Astrocyte (in vitro differentiated cells and primary cell): ENCODE measurements around the gene TSR3. TPM values are rescaled to one million over a fixed set of nuclear protein-coding genes. Genes with fewer than 3 reads are reported as not detected.

Source experiments
- DNase-seq: peaks from one replicate; pipeline ENCODE4 v3.0.0-alpha.2; 2010; ENCODE audit warnings: low read depth
- FAIRE-seq: peaks from 2 replicates; lab custom pipeline; 2011; peaks lifted over from hg19 to GRCh38; lab: Jason Lieb, UNC
- H2AFZ ChIP-seq: 2 replicates; pipeline ENCODE4 v1.6.0; 2012; ENCODE audit warnings: low read depth, low read length, inconsistent platforms
- H3K27ac ChIP-seq: 2 replicates; pipeline ENCODE4 v1.5.1; 2011; ENCODE audit warnings: low read depth, low read length, inconsistent platforms
- H3K27me3 ChIP-seq: 2 replicates; pipeline ENCODE4 v1.6.0; 2011; ENCODE audit warnings: low read length, inconsistent platforms; ENCODE audit not compliant: insufficient read depth
- H3K36me3 ChIP-seq: 2 replicates; pipeline ENCODE4 v1.5.1; 2011; ENCODE audit warnings: low read length, inconsistent platforms; ENCODE audit not compliant: insufficient read depth
- H3K4me1 ChIP-seq: 2 replicates; pipeline ENCODE4 v1.5.1; 2011; ENCODE audit warnings: low read length, inconsistent platforms; ENCODE audit not compliant: insufficient read depth
- H3K4me2 ChIP-seq: 2 replicates; pipeline ENCODE4 v1.6.0; 2012; ENCODE audit warnings: low read length, inconsistent platforms
- H3K4me3 ChIP-seq: 2 replicates; pipeline ENCODE4 v1.5.1; 2011; ENCODE audit warnings: low read depth, mild to moderate bottlenecking, low read length, inconsistent platforms; ENCODE audit not compliant: insufficient read depth
- H3K79me2 ChIP-seq: 2 replicates; pipeline ENCODE4 v1.6.0; 2012; ENCODE audit warnings: mild to moderate bottlenecking, low read length, inconsistent platforms; ENCODE audit not compliant: insufficient read depth
- H3K9ac ChIP-seq: 2 replicates; pipeline ENCODE4 v1.6.0; 2012; ENCODE audit warnings: mild to moderate bottlenecking, low read length, inconsistent platforms
- H3K9me3 ChIP-seq: 2 replicates; pipeline ENCODE4 v1.5.1; 2012; ENCODE audit warnings: low read depth, mild to moderate bottlenecking, low read length, inconsistent platforms; ENCODE audit not compliant: insufficient read depth
- H4K20me1 ChIP-seq: 2 replicates; pipeline ENCODE4 v1.6.0; 2012; ENCODE audit warnings: low read length, inconsistent platforms; ENCODE audit not compliant: insufficient read depth
- H3K27ac Mint-ChIP-seq: one replicate; pipeline ENCODE4 v1.8.0; 2021; ENCODE audit warnings: mild to moderate bottlenecking, mixed read lengths; ENCODE audit not compliant: unreplicated experiment
- H3K27me3 Mint-ChIP-seq: one replicate; pipeline ENCODE4 v1.8.0; 2021; ENCODE audit warnings: low read depth, mixed read lengths; ENCODE audit not compliant: unreplicated experiment
- H3K36me3 Mint-ChIP-seq: one replicate; pipeline ENCODE4 v1.8.0; 2021; ENCODE audit warnings: low read depth, mixed read lengths; ENCODE audit not compliant: unreplicated experiment
- H3K4me1 Mint-ChIP-seq: one replicate; pipeline ENCODE4 v1.8.0; 2021; ENCODE audit warnings: low read depth, mixed read lengths; ENCODE audit not compliant: unreplicated experiment
- H3K4me3 Mint-ChIP-seq: one replicate; pipeline ENCODE4 v1.8.0; 2021; ENCODE audit warnings: mild to moderate bottlenecking, moderate library complexity, mixed read lengths; ENCODE audit not compliant: unreplicated experiment
- H3K9me3 Mint-ChIP-seq: one replicate; pipeline ENCODE4 v1.8.0; 2021; ENCODE audit warnings: mild to moderate bottlenecking, mixed read lengths; ENCODE audit not compliant: unreplicated experiment
- EZH2 ChIP-seq: IDR thresholded peaks from 2 replicates; pipeline ENCODE4 v1.6.1; 2012; ENCODE audit warnings: mild to moderate bottlenecking, low read length, inconsistent platforms; ENCODE audit not compliant: insufficient read depth
- total RNA-seq: library from RNA; stranded (reverse); gene quantifications from 2 replicates; pipeline ENCODE4 v1.2.1, GENCODE V29; 2021
- TF ChIP-seq, protein P1 (sequence below): IDR thresholded peaks from 2 replicates; pipeline ENCODE4 v1.5.1; 2011; ENCODE audit warnings: low read depth, mild to moderate bottlenecking, inconsistent platforms, low read length, moderate library complexity; ENCODE audit not compliant: insufficient read depth

TSR3 gene
- total RNA-seq, 1 donor from 2014 or later = 63.3 TPM

DNA sequence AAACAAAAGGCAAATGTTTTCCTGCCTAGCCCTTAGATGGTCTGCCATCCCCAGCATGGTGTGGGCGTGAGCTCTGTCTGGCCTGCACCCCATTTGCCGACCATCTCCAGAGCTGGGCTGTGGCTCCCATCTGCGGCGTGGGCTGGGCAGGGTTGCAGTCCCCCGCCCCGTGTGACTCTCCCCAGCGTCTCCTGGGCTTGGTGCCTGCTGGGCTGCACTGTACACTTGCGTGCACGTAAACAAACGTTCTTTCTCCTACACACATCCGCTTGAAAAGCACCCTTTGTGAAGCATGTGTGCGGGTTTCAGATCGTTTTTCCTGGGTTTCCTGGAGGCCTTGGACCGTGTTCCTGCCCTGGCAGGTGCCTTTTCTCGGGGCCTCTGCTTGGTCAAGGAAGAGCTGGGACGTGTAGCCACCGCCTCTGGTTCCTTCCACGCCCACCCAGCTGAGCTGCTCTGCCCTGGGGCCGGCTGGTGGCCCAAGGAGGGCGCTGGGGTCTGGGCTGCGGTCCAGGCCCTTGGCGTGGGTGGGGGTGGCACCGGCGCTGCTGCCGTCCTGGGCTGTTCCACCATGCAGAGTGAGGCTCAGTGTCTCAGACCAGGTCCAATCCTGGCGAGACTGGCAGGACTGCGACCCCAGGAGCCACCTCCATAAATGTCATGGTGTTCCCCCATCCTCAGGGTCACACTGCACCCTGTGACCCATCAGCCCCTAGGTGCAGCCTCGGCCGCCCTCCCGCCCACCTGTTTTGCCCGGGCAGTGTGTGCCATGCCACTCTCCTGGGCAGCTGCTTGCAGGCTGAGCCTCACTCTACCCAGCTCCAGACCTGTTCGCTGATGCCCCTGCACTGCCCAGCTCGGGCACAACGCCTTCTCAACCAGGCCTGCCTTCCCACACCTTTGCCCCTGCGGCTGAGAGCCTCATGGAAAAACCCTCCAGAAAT, 28.1 kb downstream of the TSR3 start:
- Mint-ChIP-seq H3K27me3 (no peaks in the 10 kb centered on the region), H3K27ac (no peak overlapping the region), H3K4me3 (no peak overlapping the region), H3K36me3 (peaks cover 3% of the 10 kb centered on the region), H3K9me3 (peaks cover 3% of the 10 kb centered on the region), H3K4me1 (no peaks in the 10 kb centered on the region)
- no peak overlapping the region for H3K27ac ChIP-seq
- H3K9me3 ChIP-seq = no peaks in the 10 kb centered on the region
- no peak overlapping the region for H2AFZ ChIP-seq
- TF ChIP-seq EZH2 = no peak
- TF ChIP-seq, protein P1, sequence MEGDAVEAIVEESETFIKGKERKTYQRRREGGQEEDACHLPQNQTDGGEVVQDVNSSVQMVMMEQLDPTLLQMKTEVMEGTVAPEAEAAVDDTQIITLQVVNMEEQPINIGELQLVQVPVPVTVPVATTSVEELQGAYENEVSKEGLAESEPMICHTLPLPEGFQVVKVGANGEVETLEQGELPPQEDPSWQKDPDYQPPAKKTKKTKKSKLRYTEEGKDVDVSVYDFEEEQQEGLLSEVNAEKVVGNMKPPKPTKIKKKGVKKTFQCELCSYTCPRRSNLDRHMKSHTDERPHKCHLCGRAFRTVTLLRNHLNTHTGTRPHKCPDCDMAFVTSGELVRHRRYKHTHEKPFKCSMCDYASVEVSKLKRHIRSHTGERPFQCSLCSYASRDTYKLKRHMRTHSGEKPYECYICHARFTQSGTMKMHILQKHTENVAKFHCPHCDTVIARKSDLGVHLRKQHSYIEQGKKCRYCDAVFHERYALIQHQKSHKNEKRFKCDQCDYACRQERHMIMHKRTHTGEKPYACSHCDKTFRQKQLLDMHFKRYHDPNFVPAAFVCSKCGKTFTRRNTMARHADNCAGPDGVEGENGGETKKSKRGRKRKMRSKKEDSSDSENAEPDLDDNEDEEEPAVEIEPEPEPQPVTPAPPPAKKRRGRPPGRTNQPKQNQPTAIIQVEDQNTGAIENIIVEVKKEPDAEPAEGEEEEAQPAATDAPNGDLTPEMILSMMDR = no peak
- no peak for DNase-seq
- H3K79me2 ChIP-seq = peaks cover 15% of the 10 kb centered on the region
- no peaks in the 10 kb centered on the region for H3K4me1 ChIP-seq
- H3K36me3 ChIP-seq = peaks cover 19% of the 10 kb centered on the region
- H3K4me3 ChIP-seq = no peak overlapping the region
- no peak overlapping the region for H3K4me2 ChIP-seq
- no peak for FAIRE-seq
- H3K27me3 ChIP-seq = no peaks in the 10 kb centered on the region
- H4K20me1 ChIP-seq = peaks cover 55% of the 10 kb centered on the region
- H3K9ac ChIP-seq = no peak overlapping the region

DNA sequence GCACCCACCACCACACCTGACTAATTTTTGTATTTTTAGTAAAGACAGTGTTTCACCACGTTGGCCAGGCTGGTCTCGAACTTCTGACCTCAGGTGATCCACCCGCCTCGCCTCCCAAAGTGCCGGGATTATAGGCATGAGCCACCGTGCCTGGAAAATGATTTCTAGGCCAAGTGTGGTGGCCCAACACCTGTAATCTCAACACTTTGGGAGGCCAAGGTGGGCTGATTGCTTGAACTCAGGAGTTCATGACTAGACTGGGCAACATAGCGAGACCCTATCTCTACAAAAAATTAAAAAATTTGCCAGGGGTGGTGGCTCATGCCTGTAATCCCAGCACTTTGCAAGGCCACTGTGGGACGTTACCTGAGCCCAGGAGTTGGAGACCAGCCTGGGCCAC, 29.3 kb downstream of the TSR3 start:
- Histone ChIP-seq H3K9ac (no peak overlapping the region), H3K27me3 (no peaks in the 10 kb centered on the region), H3K4me3 (no peak overlapping the region), H4K20me1 (peaks cover 66% of the 10 kb centered on the region), H3K36me3 (peaks cover 30% of the 10 kb centered on the region), H3K9me3 (no peaks in the 10 kb centered on the region), H2AFZ (no peak overlapping the region), H3K4me1 (no peaks in the 10 kb centered on the region), H3K79me2 (peaks cover 26% of the 10 kb centered on the region), H3K4me2 (no peak overlapping the region), H3K27ac (no peak overlapping the region)
- peaks cover 3% of the 10 kb centered on the region for H3K9me3 Mint-ChIP-seq
- no peak for DNase-seq
- no peaks in the 10 kb centered on the region for H3K4me1 Mint-ChIP-seq
- H3K27me3 Mint-ChIP-seq = no peaks in the 10 kb centered on the region
- TF ChIP-seq EZH2 = no peak
- TF ChIP-seq, protein P1 = no peak
- H3K27ac Mint-ChIP-seq = no peak overlapping the region
- no peak for FAIRE-seq
- H3K4me3 Mint-ChIP-seq = no peak overlapping the region
- H3K36me3 Mint-ChIP-seq = peaks cover 5% of the 10 kb centered on the region
